ENCODE data around the gene COX6B1. TPM values are rescaled to one million over a fixed set of nuclear protein-coding genes. Genes with fewer than 3 reads are reported as not detected.

Gene COX6B1
- total and polyA plus RNA-seq, 2 of the 8 experiments (the other 6 are each of a cell fraction or from before 2014, with no cell fraction given) = 437 to 1,052 TPM

DNA sequence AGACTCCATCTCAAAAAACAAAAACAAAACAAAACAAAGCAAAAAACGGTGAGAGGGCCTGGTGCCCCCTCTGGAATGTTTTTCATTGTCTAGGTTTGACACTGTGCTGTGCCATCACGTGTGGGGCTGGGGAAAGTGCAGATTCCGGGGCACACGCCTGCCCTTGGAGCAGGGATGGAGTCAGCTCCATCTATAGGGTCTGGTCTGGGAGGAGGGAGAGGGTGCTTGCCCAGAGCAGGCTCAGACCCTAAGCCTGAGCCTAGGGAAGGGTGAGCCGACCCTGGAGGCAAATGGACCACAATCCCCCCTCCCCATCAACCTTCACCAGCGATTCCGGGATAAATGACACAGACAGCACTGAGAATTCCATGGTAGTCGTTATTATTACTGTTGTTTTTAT, 45.3 kb downstream of the COX6B1 start:
- Histone ChIP-seq H2BK20ac (ENCODE audit: low read length) (peak overlapping the region; percentile 8; the same call in 1 of the 2 replicates), H2BK12ac (ENCODE audit: low read depth, low read length) (peak overlapping the region; percentile 89; the same call in 1 of the 2 replicates), H3K4me3 (ENCODE audit: extremely low read depth in 1 of 4, insufficient read depth in 2 of 4, low read depth in 3 of 4, low read length in 4 of 4) (no peak overlapping the region), H4K8ac (ENCODE audit: extremely low read depth, insufficient read depth, low read length) (no peak overlapping the region), H2BK120ac (replicated peaks; ENCODE audit: low read depth, low read length) (no peak overlapping the region), H3K56ac (replicated peaks; ENCODE audit: insufficient read length, low read depth, low read length) (no peak overlapping the region), H4K5ac (ENCODE audit: insufficient read length, low read depth, low read length) (no peak overlapping the region), H2AFZ (ENCODE audit: low read length) (no peak overlapping the region), H2AK5ac (ENCODE audit: low read depth, low read length) (no peak overlapping the region), H3K18ac (ENCODE audit: extremely low read depth, low read length) (no peak overlapping the region; the same call in 1 of the 2 replicates), H3K27me3 (replicated peaks in 1 of 4; ENCODE audit: control insufficient read depth in 3 of 4, extremely low read depth in 1 of 4, insufficient read depth in 3 of 4, low read length in 3 of 4) (no peaks in the 10 kb centered on the region), H3K14ac (ENCODE audit: insufficient read length) (no peak overlapping the region), H3K23me2 (ENCODE audit: low read depth, low read length) (no peaks in the 10 kb centered on the region), H3K9ac (replicated peaks in 1 of 4; ENCODE audit: extremely low read depth in 1 of 4, low read depth in 3 of 4, low read length in 3 of 4) (no peak overlapping the region), H2BK5ac (ENCODE audit: low read depth, low read length) (0 out of 2 replicates have a peak overlapping the region, but pooled peaks have one; percentile 26), H3K27ac (ENCODE audit: low read depth, low read length) (no peak overlapping the region), H4K91ac (replicated peaks; ENCODE audit: insufficient read length, low read length) (no peak overlapping the region), H3K79me1 (ENCODE audit: low read depth, low read length) (no peaks in the 10 kb centered on the region), H4K20me1 (replicated peaks in 1 of 2; ENCODE audit: control insufficient read depth in 1 of 2, insufficient read depth in 2 of 2, low read length in 2 of 2) (no peaks in the 10 kb centered on the region), H3K4ac (replicated peaks; ENCODE audit: insufficient read length, low read depth, low read length) (no peak overlapping the region), H3K9me3 (ENCODE audit: insufficient read depth in 2 of 2, low read depth in 1 of 2, low read length in 1 of 2) (no peaks in the 10 kb centered on the region), H3K4me2 (ENCODE audit: insufficient read depth in 1 of 2, low read depth in 2 of 2, low read length in 2 of 2) (no peak overlapping the region), H3K79me2 (ENCODE audit: control insufficient read depth in 1 of 2, insufficient read depth in 2 of 2, low read length in 2 of 2) (no peaks in the 10 kb centered on the region), H2BK15ac (ENCODE audit: low read length) (peak overlapping the region; percentile 12; the same call in 1 of the 2 replicates), H3K23ac (ENCODE audit: insufficient read length) (no peak overlapping the region), H3K4me1 (replicated peaks in 1 of 4; ENCODE audit: control insufficient read depth in 3 of 4, insufficient read depth in 4 of 4, low read length in 3 of 4) (no peaks in the 10 kb centered on the region), H3K36me3 (ENCODE audit: control insufficient read depth in 2 of 4, insufficient read depth in 4 of 4, low read length in 3 of 4) (no peaks in the 10 kb centered on the region)
- POLR2A ChIA-PET (ENCODE audit: partially characterized antibody) = interaction anchor here (0.6 to 1.7 kb wide), 7 partner anchors 20 to 412 kb away, joined by 3 to 9 read pairs (median 3); partner anchors contain the start of genes PSENEN and U2AF1L4
- CTCF ChIA-PET (ENCODE audit: partially characterized antibody) = interaction anchor here (0.6 to 7.6 kb wide), 14 partner anchors 12 to 361 kb away, joined by 3 to 105 read pairs (median 4); partner anchors contain the start of genes THAP8 and ZBTB32
- DNase-seq (ENCODE audit: low read depth in 1 of 2, low spot score in 2 of 2) (no peak), FAIRE-seq (no peak)
- 29% methylated on average over 8 of the region's 8 CpGs; no CpG with 5 or more reads in 1 of the 2 experiments for WGBS, 2 experiments (ENCODE audit: extremely low coverage in 1 of 2, insufficient coverage in 1 of 2, insufficient read length in 1 of 2, insufficient replicate concordance in 2 of 2, low coverage in 1 of 2, low lambda C conversion rate in 2 of 2, missing lambda C conversion rate in 1 of 2)
- TF ChIP-seq KDM1A (IDR thresholded peaks at IDR 0.05; ENCODE audit: borderline replicate concordance, low read length) (no peak), KDM4A (IDR thresholded peaks at IDR 0.05; ENCODE audit: low read depth, low read length, severe bottlenecking) (no peak), SP2 (IDR thresholded peaks at IDR 0.05; ENCODE audit: low read length) (no peak), MAFK (IDR thresholded peaks at IDR 0.05; ENCODE audit: low read depth, low read length) (no peak), CREB1 (IDR thresholded peaks at IDR 0.05) (no peak), SUZ12 (IDR thresholded peaks at IDR 0.05; ENCODE audit: low read length) (no peak), EP300 (IDR thresholded peaks at IDR 0.05; ENCODE audit: borderline replicate concordance in 1 of 2, low read depth in 2 of 2, low read length in 2 of 2) (no peak), NRF1 (IDR thresholded peaks at IDR 0.05; ENCODE audit: low read depth, low read length) (no peak), CBX8 (IDR thresholded peaks at IDR 0.05; ENCODE audit: borderline replicate concordance, low read depth, low read length) (no peak), GABPA (IDR thresholded peaks at IDR 0.05; ENCODE audit: borderline replicate concordance, insufficient read depth, low read length) (no peak), RFX5 (IDR thresholded peaks at IDR 0.05; ENCODE audit: borderline replicate concordance, low read depth, low read length) (no peak), PHF8 (conservative IDR thresholded peaks at IDR 0.05; ENCODE audit: low read depth, low read length) (no peak), RNF2 (IDR thresholded peaks at IDR 0.05; ENCODE audit: borderline replicate concordance, low read depth, low read length, missing control alignments, poor library complexity, severe bottlenecking) (no peak), POLR2A (IDR thresholded peaks at IDR 0.05; ENCODE audit: control extremely low read depth in 1 of 2, low read depth in 2 of 2, low read length in 2 of 2) (no peak)
